GM19240 (cell line): ENCODE results near the gene LDLR.
A peak's percentile ranks its signal among the peaks of the same experiment; 100 is the strongest.

ENCODE experiments used
- DNase-seq: peaks from one replicate; pipeline ENCODE4 v3.0.0; 2011; ENCODE audit warnings: low spot score; ENCODE audit not compliant: insufficient read length

The LDLR gene

GRCh38 chr19:11089254-11090013 lies at the start of gene LDLR:
LDLR (plus strand) TSS chr19:11089463; CDS start chr19:11089549, 86 bp downstream.
- peak; percentile 70 for DNase-seq

- DNase-seq, result no peak
Measured at GRCh38 chr19:11041194-11041593, 48.1 kb upstream of the LDLR start.

- no peak for DNase-seq
Measured at GRCh38 chr19:11041966-11042627, 47.2 kb upstream of the LDLR start.

GRCh38 chr19:11044431-11044830 lies 44.8 kb upstream of the LDLR start:
- no peak for DNase-seq

GRCh38 chr19:11045536-11045935 lies 43.7 kb upstream of the LDLR start:
- no peak for DNase-seq

GRCh38 chr19:11046605-11047354 lies 42.5 kb upstream of the LDLR start:
- DNase-seq, result no peak

GRCh38 chr19:11047866-11048265 lies 41.4 kb upstream of the LDLR start:
- DNase-seq, result no peak

- no peak for DNase-seq
Measured at GRCh38 chr19:11050323-11051114, 38.7 kb upstream of the LDLR start.

- no peak for DNase-seq
Measured at GRCh38 chr19:11053817-11054195, 35.5 kb upstream of the LDLR start.

- DNase-seq, result no peak
Measured at GRCh38 chr19:11054200-11054599, 35.1 kb upstream of the LDLR start.

GRCh38 chr19:11054628-11055027 lies 34.6 kb upstream of the LDLR start:
- no peak for DNase-seq

- DNase-seq, result no peak
Measured at GRCh38 chr19:11058246-11059030, 30.8 kb upstream of the LDLR start.

GRCh38 chr19:11059511-11060358 lies 29.5 kb upstream of the LDLR start:
- DNase-seq, result no peak

- no peak for DNase-seq
Measured at GRCh38 chr19:11061952-11062351, 27.3 kb upstream of the LDLR start.

- no peak for DNase-seq
Measured at GRCh38 chr19:11063434-11063833, 25.8 kb upstream of the LDLR start.

GRCh38 chr19:11064831-11065303 lies 24.4 kb upstream of the LDLR start:
- DNase-seq, result no peak

- DNase-seq, result no peak
Measured at GRCh38 chr19:11066326-11066725, 22.9 kb upstream of the LDLR start.

GRCh38 chr19:11067356-11068113 lies 21.7 kb upstream of the LDLR start:
- DNase-seq, result no peak

GRCh38 chr19:11069561-11069960 lies 19.7 kb upstream of the LDLR start:
- DNase-seq, result no peak
